Bronchial epithelial cell (primary cell): ENCODE results near the gene MGAT4B. TPM values are rescaled to one million over a fixed set of nuclear protein-coding genes. Genes with fewer than 3 reads are reported as not detected.

Experiments used
- DNase-seq: peaks from one replicate; pipeline ENCODE4 v3.0.0-alpha.2; 2010; ENCODE audit warnings: low read depth
- FAIRE-seq: peaks from 2 replicates; lab custom pipeline; 2011; peaks lifted over from hg19 to GRCh38; lab: Jason Lieb, UNC
- H3K27me3 ChIP-seq: 2 replicates; pipeline ENCODE4 v1.5.1; 2011; ENCODE audit warnings: low read length; ENCODE audit not compliant: control insufficient read depth, insufficient read depth
- H3K36me3 ChIP-seq: 2 replicates; pipeline ENCODE4 v1.5.1; 2011; ENCODE audit warnings: low read length; ENCODE audit not compliant: control insufficient read depth, insufficient read depth
- H3K4me3 ChIP-seq: 2 replicates; pipeline ENCODE4 v1.5.1; 2011; ENCODE audit warnings: mild to moderate bottlenecking, low read depth, low read length, control low read depth
- total RNA-seq: library from RNA; depleted of rRNA; stranded (reverse); fragments of >200 nt; gene quantifications from 2 replicates; pipeline ENCODE4 v1.2.1, GENCODE V29; 2014
- TF ChIP-seq, protein P1 (sequence below): IDR thresholded peaks from 2 replicates; pipeline ENCODE4 v1.5.1; 2011; ENCODE audit warnings: mild to moderate bottlenecking, moderate library complexity, low read length, control low read depth, inconsistent platforms; ENCODE audit not compliant: insufficient read depth, severe bottlenecking

The MGAT4B gene
- total RNA-seq, 1 donor from 2014 or later = 151 TPM

GRCh38 chr5:179812135-179812825, 5.6 kb upstream of the MGAT4B start:
- TF ChIP-seq, protein P1, sequence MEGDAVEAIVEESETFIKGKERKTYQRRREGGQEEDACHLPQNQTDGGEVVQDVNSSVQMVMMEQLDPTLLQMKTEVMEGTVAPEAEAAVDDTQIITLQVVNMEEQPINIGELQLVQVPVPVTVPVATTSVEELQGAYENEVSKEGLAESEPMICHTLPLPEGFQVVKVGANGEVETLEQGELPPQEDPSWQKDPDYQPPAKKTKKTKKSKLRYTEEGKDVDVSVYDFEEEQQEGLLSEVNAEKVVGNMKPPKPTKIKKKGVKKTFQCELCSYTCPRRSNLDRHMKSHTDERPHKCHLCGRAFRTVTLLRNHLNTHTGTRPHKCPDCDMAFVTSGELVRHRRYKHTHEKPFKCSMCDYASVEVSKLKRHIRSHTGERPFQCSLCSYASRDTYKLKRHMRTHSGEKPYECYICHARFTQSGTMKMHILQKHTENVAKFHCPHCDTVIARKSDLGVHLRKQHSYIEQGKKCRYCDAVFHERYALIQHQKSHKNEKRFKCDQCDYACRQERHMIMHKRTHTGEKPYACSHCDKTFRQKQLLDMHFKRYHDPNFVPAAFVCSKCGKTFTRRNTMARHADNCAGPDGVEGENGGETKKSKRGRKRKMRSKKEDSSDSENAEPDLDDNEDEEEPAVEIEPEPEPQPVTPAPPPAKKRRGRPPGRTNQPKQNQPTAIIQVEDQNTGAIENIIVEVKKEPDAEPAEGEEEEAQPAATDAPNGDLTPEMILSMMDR = no peak
- Histone ChIP-seq H3K27me3 (no peaks in the 10 kb centered on the region), H3K4me3 (no peak overlapping the region), H3K36me3 (no peaks in the 10 kb centered on the region)
- FAIRE-seq (no peak), DNase-seq (no peak)

DNA sequence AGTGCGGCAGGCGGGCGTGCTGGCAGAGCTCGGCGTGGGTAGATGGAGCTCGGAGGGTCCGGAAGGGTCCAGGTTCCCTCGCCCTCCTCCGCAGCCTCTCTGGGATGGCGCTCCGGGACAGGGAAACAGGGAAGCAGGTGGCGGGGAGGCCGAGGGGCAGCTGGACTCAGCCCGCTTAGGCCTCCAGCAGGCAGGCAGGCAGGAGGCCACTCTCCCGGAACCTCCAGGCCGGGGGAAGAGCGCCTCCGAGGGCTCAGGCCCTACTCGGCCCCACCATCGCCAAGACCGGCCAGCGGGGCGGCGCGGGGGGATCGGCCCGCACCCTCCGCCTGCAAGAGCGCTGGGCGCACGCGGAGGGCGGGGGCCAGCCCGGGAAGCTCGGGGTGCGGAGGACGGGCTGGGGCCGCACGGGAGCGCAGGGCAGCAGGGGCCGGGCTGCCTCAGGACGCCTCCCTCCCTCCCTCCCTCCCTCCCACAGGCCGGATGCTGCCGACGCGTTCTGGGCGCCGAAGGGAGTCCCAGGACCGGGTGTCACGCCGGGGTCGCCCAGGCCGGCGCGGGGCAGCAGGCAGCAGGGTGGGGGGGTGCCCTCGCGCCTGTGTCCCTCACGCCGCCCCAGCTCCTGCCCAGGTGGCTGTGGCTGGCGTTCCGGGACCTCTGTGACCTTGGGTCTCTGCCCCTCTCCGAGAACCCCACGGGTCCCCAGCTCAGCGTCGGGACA, 977 bp downstream of the MGAT4B start:
- FAIRE-seq = no peak
- TF ChIP-seq, protein P1 = no peak
- Histone ChIP-seq H3K36me3 (peaks cover 18% of the 10 kb centered on the region), H3K4me3 (peak overlapping the region; percentile 86), H3K27me3 (no peaks in the 10 kb centered on the region)
- DNase-seq = no peak

- no peaks in the 10 kb centered on the region for H3K27me3 ChIP-seq
- no peak for FAIRE-seq
- peak overlapping the region; percentile 86 for H3K4me3 ChIP-seq
- H3K36me3 ChIP-seq = peaks cover 23% of the 10 kb centered on the region
- TF ChIP-seq, protein P1 = no peak
- no peak for DNase-seq
Measured at GRCh38 chr5:179805070-179805528, 1.6 kb downstream of the MGAT4B start.

GRCh38 chr5:179804555-179804947, 2.1 kb downstream of the MGAT4B start:
- DNase-seq (no peak), FAIRE-seq (no peak)
- Histone ChIP-seq H3K27me3 (no peaks in the 10 kb centered on the region), H3K36me3 (peaks cover 27% of the 10 kb centered on the region), H3K4me3 (no peak overlapping the region)
- TF ChIP-seq, protein P1 = no peak

GRCh38 chr5:179803651-179804554, 2.8 kb downstream of the MGAT4B start:
- peaks cover 32% of the 10 kb centered on the region for H3K36me3 ChIP-seq
- no peak overlapping the region for H3K4me3 ChIP-seq
- no peaks in the 10 kb centered on the region for H3K27me3 ChIP-seq
- TF ChIP-seq, protein P1 = no peak
- no peak for DNase-seq
- no peak for FAIRE-seq
